AG04449 (cell line): ENCODE data around the gene MAD1L1.
A peak's percentile ranks its signal among the peaks of the same experiment; 100 is the strongest.

Experiments
- CTCF ChIA-PET: fragments of 350-600 bp; formaldehyde crosslinking; extraction: SDS; loops from one replicate; lab custom pipeline; 2021; ENCODE audit warnings: antibody characterized with exemption; lab: Yijun Ruan, JAX
- POLR2A ChIA-PET: fragments of 400-600, 350-600 bp; formaldehyde crosslinking; extraction: SDS; loops from one replicate; lab custom pipeline; 2020; ENCODE audit warnings: antibody characterized with exemption, inconsistent platforms; lab: Yijun Ruan, JAX
- DNase-seq: peaks from one replicate; pipeline ENCODE4 v3.0.0-alpha.2; 2010; ENCODE audit warnings: low read depth, low spot score
- H3K4me3 ChIP-seq: 2 replicates; pipeline ENCODE4 v1.5.1; 2011; ENCODE audit warnings: low read depth, mild to moderate bottlenecking, control low read depth, low read length
- CTCF ChIP-seq: IDR thresholded peaks from one replicate; pipeline ENCODE4 v1.5.1; 2011; ENCODE audit warnings: mild to moderate bottlenecking, moderate library complexity, low read length, control low read depth, inconsistent platforms; ENCODE audit not compliant: insufficient read depth; ENCODE audit errors: missing control alignments

The MAD1L1 gene

GRCh38 chr7:1845536-1846311 lies 387.0 kb downstream of the MAD1L1 start:
- no peak overlapping the region for H3K4me3 ChIP-seq
- ChIA-PET CTCF (no interaction called here), POLR2A (no interaction called here)
- TF ChIP-seq CTCF = no peak
- no peak for DNase-seq

GRCh38 chr7:1844951-1845390 lies 387.8 kb downstream of the MAD1L1 start:
- TF ChIP-seq CTCF = no peak
- ChIA-PET POLR2A (no interaction called here), CTCF (no interaction called here)
- H3K4me3 ChIP-seq = no peak overlapping the region
- DNase-seq = no peak

GRCh38 chr7:1844336-1844950 lies 388.3 kb downstream of the MAD1L1 start:
- ChIA-PET CTCF (interaction anchor here (1.2 kb wide), 1 partner anchor 79 kb away, joined by 4 read pairs; no protein-coding TSS in a partner anchor), POLR2A (interaction anchor here (1.0 kb wide), 1 partner anchor 68 kb away, joined by 5 read pairs; no protein-coding TSS in a partner anchor)
- no peak for DNase-seq
- TF ChIP-seq CTCF = peak; percentile 31
- no peak overlapping the region for H3K4me3 ChIP-seq

GRCh38 chr7:1843921-1844335 lies 388.8 kb downstream of the MAD1L1 start:
- H3K4me3 ChIP-seq = no peak overlapping the region
- no peak for TF ChIP-seq CTCF

GRCh38 chr7:1843271-1843861 lies 389.4 kb downstream of the MAD1L1 start:
- ChIA-PET POLR2A (interaction anchor here (0.6 to 1.2 kb wide), 3 partner anchors 9 to 69 kb away, joined by 3 to 5 read pairs (median 3); no protein-coding TSS in a partner anchor), CTCF (interaction anchor here (1.2 kb wide), 1 partner anchor 80 kb away, joined by 4 read pairs; no protein-coding TSS in a partner anchor)
- no peak overlapping the region for H3K4me3 ChIP-seq
- no peak for TF ChIP-seq CTCF
- DNase-seq = peak; percentile 63

More at GRCh38 chr7:1843921-1844335, 388.8 kb downstream of the MAD1L1 start:
- CTCF ChIA-PET = interaction anchor here (1.2 kb wide), 1 partner anchor 79 kb away, joined by 4 read pairs; no protein-coding TSS in a partner anchor
- DNase-seq = no peak
- POLR2A ChIA-PET = interaction anchor here (1.0 kb wide), 1 partner anchor 69 kb away, joined by 5 read pairs; no protein-coding TSS in a partner anchor
